Muscle of leg (tissue), 11 donors: ENCODE data around the gene SLC9B2. TPM values are rescaled to one million over a fixed set of nuclear protein-coding genes. Genes with fewer than 3 reads are reported as not detected.

Experiments used
- DNase-seq: peaks from one replicate; pipeline ENCODE4 v3.0.0; 2013
- H3K27ac ChIP-seq: one replicate; pipeline ENCODE4 v1.5.1; 2013; ENCODE audit warnings: mild to moderate bottlenecking, low read length, control low read depth
- H3K27me3 ChIP-seq: one replicate; pipeline ENCODE4 v1.6.1; 2013; ENCODE audit warnings: low read length; ENCODE audit not compliant: control insufficient read depth, insufficient read depth
- H3K36me3 ChIP-seq: one replicate; pipeline ENCODE4 v1.6.1; 2013; ENCODE audit warnings: low read length; ENCODE audit not compliant: control insufficient read depth, insufficient read depth
- H3K4me1 ChIP-seq: one replicate; pipeline ENCODE4 v1.6.1; 2013; ENCODE audit warnings: low read length; ENCODE audit not compliant: control insufficient read depth, insufficient read depth
- H3K4me3 ChIP-seq: one replicate; pipeline ENCODE4 v1.5.1; 2013; ENCODE audit warnings: low read length, control low read depth
- H3K9me3 ChIP-seq: replicated peaks from 2 replicates; pipeline ENCODE4 v1.6.1; 2013; ENCODE audit warnings: low read depth, low read length; ENCODE audit not compliant: control insufficient read depth
- WGBS: methylation state at CpG from one replicate; pipeline ENCODE4 v1.1.5; 2013; ENCODE audit warnings: missing lambda C conversion rate; ENCODE audit not compliant: insufficient coverage; 5-methylcytosine and 5-hydroxymethylcytosine counted together
- polyA plus RNA-seq, 8 donors: library from polyadenylated mRNA; unstranded; fragments of 120-200 nt; gene quantifications; one replicate each; pipeline versions ENCODE4 v1.2.1 to v1.2.3, GENCODE V29; 2013; ENCODE audit warnings: inconsistent platforms in 1 of 8, low replicate concordance in 1 of 8; ENCODE audit not compliant: insufficient read length in 8 of 8, insufficient read depth in 1 of 8
- total RNA-seq: library from RNA; stranded (reverse); fragments of 120-200 nt; gene quantifications from one replicate; pipeline ENCODE4 v1.2.4, GENCODE V29; 2013

The SLC9B2 gene
- total and polyA plus RNA-seq, 9 donors = 8.4 to 11.9 (median 10.1) TPM

GRCh38 chr4:103079621-103080020 lies 3.1 kb upstream of the SLC9B2 start:
- Histone ChIP-seq H3K27ac (no peak overlapping the region), H3K36me3 (peaks cover 13% of the 10 kb centered on the region), H3K27me3 (no peaks in the 10 kb centered on the region), H3K4me3 (no peak overlapping the region), H3K4me1 (peaks cover 8% of the 10 kb centered on the region), H3K9me3 (no peaks in the 10 kb centered on the region)
- WGBS = no CpG with 5 or more reads among the region's 1 CpG
- DNase-seq = no peak

DNA sequence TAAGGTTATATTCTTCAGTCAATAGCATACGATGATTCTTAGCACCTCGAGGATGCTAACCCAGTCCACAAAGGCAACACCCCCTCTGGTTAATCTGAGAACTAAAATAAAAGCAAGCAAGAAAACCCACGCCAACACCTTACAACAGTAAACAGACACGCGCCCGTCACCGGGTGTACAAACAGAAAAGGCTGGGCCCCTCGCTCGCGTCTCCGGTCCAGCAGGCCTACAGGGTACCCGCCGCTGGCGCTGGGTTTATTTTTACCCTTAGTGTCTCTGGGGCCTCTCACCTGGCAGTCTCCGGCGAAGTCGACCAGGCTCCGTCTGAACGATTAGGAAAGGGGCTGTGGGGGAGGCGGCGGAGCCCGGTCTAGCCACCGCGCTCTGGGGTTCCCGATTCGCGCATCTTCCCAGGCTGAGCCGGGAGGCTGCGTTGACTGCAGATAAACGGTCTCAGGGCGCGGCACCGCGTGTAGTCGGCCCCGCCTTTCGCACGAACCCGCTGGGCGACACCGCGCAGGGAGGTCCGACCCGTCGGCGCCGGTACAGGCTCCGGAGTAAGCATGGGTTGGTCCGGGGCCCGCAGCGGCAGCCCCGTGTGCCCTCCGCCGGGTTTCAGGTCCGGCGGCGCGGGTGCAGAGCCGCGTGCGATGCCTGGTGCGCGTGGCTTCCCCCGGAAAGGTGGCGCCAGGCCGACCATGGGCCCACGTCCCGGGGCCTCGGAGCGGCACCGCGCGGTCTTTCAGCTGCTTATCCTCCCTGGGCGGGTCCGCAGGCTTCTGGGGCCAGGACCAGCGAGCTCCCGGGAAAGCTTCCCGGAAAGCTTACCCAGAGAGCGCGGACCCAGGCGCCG lies 441 bp downstream of the SLC9B2 start:
- DNase-seq = peak; percentile 85
- under 1% methylated on average over 81 of the region's 82 CpGs for WGBS
- H3K4me1 ChIP-seq = peaks cover 8% of the 10 kb centered on the region
- peak overlapping the region; percentile 84 for H3K4me3 ChIP-seq
- peaks cover 5% of the 10 kb centered on the region for H3K36me3 ChIP-seq
- H3K9me3 ChIP-seq = no peaks in the 10 kb centered on the region
- no peaks in the 10 kb centered on the region for H3K27me3 ChIP-seq
- peak overlapping the region; percentile 91 for H3K27ac ChIP-seq

GRCh38 chr4:103075435-103075893 lies 1.1 kb downstream of the SLC9B2 start:
- peak; percentile 53 for DNase-seq
- Histone ChIP-seq H3K4me1 (peaks cover 8% of the 10 kb centered on the region), H3K36me3 (peaks cover 2% of the 10 kb centered on the region), H3K4me3 (peak overlapping the region; percentile 84), H3K27me3 (no peaks in the 10 kb centered on the region), H3K9me3 (no peaks in the 10 kb centered on the region), H3K27ac (peak overlapping the region; percentile 91)
- no CpG with 5 or more reads among the region's 4 CpGs for WGBS

DNA sequence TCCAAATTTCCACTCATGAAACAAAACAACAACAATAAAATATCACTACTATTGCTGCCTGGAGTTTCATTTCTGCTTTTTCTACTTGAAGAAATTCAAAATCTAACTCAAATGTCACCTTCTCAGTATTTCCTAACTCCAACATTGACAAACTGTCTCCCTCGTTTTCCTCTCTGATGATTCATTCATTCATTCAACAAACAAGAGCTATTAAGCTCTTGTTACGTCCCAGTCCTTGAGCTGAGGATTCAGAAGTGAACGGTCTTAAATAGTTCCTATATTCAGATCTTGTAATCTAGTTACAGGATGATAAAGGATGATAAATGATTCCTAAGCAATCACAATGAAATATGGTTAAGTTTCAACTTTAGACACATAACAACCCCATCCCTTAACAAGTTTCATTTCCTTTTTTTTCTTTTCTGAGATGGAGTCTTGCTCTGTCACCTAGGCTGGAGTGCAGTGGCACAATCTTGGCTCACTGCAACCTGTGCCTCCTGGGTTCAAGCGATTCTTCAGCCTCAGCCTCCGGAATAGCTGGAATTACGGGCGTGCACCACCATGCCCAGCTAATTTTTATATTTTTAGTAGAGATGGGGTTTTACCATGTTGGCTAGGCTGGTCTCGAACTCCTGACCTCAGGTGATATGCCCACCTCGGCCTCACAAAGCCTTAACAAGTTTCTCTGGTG lies 1.7 kb downstream of the SLC9B2 start:
- Histone ChIP-seq H3K4me3 (no peak overlapping the region), H3K36me3 (peaks cover 2% of the 10 kb centered on the region), H3K9me3 (no peaks in the 10 kb centered on the region), H3K4me1 (peaks cover 8% of the 10 kb centered on the region), H3K27me3 (no peaks in the 10 kb centered on the region), H3K27ac (no peak overlapping the region)
- DNase-seq = no peak
- no CpG with 5 or more reads among the region's 9 CpGs for WGBS

- Histone ChIP-seq H3K4me3 (no peak overlapping the region), H3K36me3 (peaks cover under 1% of the 10 kb centered on the region), H3K27me3 (no peaks in the 10 kb centered on the region), H3K9me3 (no peaks in the 10 kb centered on the region), H3K27ac (no peak overlapping the region), H3K4me1 (peaks cover 8% of the 10 kb centered on the region)
- WGBS = no CpG with 5 or more reads among the region's 2 CpGs
- DNase-seq = no peak
Observed at GRCh38 chr4:103073792-103074438, 2.6 kb downstream of the SLC9B2 start.

DNA sequence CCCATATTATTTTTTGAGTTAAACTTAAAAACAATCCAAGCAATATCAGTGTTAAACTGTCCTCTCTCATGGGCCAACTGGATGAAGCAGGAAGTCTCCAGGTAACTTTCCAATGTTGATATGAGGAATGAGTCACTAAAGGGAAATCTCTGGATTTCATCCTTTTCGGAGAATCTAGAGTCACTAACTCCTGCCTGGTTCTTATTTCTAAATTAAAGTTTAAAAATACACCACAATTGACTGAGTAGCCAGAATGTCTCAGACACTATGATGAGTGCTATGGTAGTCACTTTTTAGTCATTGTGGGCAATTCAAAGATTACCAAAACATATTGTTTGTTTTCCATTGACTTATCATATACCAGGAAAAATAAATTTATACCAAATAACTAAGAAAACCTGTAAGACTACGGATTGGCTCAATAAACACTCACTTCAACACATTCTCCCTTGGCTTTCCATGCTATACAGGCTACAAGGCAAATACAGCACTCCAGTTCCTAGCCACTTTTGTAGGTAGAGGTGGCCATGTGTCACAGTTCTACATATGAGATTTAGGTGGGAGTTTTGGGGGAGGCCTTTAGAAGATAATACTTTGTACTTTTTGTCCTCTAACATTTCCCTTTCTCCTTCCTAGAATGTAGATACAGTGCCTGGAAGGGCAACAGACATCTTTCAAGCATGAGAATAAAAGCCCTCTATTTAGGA lies 8.6 kb downstream of the SLC9B2 start:
- no peak overlapping the region for H3K4me3 ChIP-seq
- no peaks in the 10 kb centered on the region for H3K4me1 ChIP-seq
- peaks cover 5% of the 10 kb centered on the region for H3K36me3 ChIP-seq
- H3K9me3 ChIP-seq = no peaks in the 10 kb centered on the region
- H3K27ac ChIP-seq = no peak overlapping the region
- DNase-seq = no peak
- no CpG with 5 or more reads among the region's 2 CpGs for WGBS
- no peaks in the 10 kb centered on the region for H3K27me3 ChIP-seq

GRCh38 chr4:103060453-103061148 lies 16.0 kb downstream of the SLC9B2 start:
- WGBS = no CpG with 5 or more reads among the region's 2 CpGs
- no peaks in the 10 kb centered on the region for H3K9me3 ChIP-seq
- no peak overlapping the region for H3K27ac ChIP-seq
- no peaks in the 10 kb centered on the region for H3K36me3 ChIP-seq
- no peaks in the 10 kb centered on the region for H3K27me3 ChIP-seq
- peak; percentile 29 for DNase-seq
- no peaks in the 10 kb centered on the region for H3K4me1 ChIP-seq
- H3K4me3 ChIP-seq = no peak overlapping the region

GRCh38 chr4:103054030-103054429 lies 22.5 kb downstream of the SLC9B2 start:
- no peaks in the 10 kb centered on the region for H3K27me3 ChIP-seq
- 91% methylated on average over 1 of the region's 3 CpGs for WGBS
- no peak for DNase-seq

DNA sequence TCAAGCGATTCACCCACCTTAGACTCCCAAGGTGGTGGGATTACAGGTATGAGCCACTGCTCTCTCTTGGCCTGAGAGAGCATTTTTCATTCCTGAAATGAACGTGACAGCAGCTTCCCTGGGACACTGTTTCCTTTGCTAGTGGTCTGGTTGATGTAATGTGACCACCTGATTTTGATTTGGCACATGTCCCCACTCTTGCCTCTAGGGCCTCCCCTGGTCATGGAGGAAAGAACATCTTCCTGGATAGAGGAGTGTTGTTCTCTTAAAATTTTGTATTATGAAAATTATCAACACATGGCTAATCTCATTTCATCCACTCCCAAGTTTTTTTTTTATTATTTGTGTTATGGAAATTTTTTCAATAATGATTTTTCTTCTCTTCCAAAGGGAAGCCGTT lies 23.8 kb downstream of the SLC9B2 start:
- WGBS = no CpG with 5 or more reads among the region's 3 CpGs
- Histone ChIP-seq H3K9me3 (no peaks in the 10 kb centered on the region), H3K27ac (no peak overlapping the region), H3K36me3 (peaks cover 5% of the 10 kb centered on the region), H3K4me3 (no peak overlapping the region), H3K4me1 (no peaks in the 10 kb centered on the region), H3K27me3 (no peaks in the 10 kb centered on the region)
- no peak for DNase-seq

More at GRCh38 chr4:103054030-103054429, 22.5 kb downstream of the SLC9B2 start:
- Histone ChIP-seq H3K4me1 (no peaks in the 10 kb centered on the region), H3K9me3 (no peaks in the 10 kb centered on the region), H3K27ac (no peak overlapping the region), H3K36me3 (peaks cover 3% of the 10 kb centered on the region), H3K4me3 (no peak overlapping the region)
